Brain microvascular endothelial cell (primary cell): ENCODE data around the gene STAT3.

Experiments
- DNase-seq: peaks from one replicate; pipeline ENCODE4 v3.0.0-alpha.2; 2020
- H3K27ac ChIP-seq: fragments of 250-450 bp; sonication (Bioruptor Pico); 2 replicates; pipeline ENCODE4 v1.5.1; 2020; ENCODE audit warnings: mild to moderate bottlenecking, moderate library complexity
- H3K27me3 ChIP-seq: fragments of 250-450 bp; sonication (Bioruptor Pico); replicated peaks from 2 replicates; pipeline ENCODE4 v1.5.1; 2020; ENCODE audit warnings: mild to moderate bottlenecking
- H3K36me3 ChIP-seq: fragments of 250-450 bp; sonication (Bioruptor Pico); replicated peaks from 2 replicates; pipeline ENCODE4 v1.5.1; 2020; ENCODE audit warnings: mild to moderate bottlenecking
- H3K4me3 ChIP-seq: 2 replicates; pipeline ENCODE4 v1.5.1; 2011; ENCODE audit warnings: low read depth, mild to moderate bottlenecking, control low read depth, low read length, moderate library complexity
- CTCF ChIP-seq: IDR thresholded peaks from 2 replicates; pipeline ENCODE4 v1.5.1; 2011; ENCODE audit warnings: low read depth, mild to moderate bottlenecking, moderate library complexity, low read length, control low read depth, inconsistent platforms; ENCODE audit errors: missing control alignments
- in situ Hi-C: cut with HindIII; loops from 2 replicates; pipeline ENCODE4 v1.10.0; 2017; ENCODE audit warnings: low sequenced_read_pairs, low pct_ligation_motif_present

Gene STAT3

GRCh38 chr17:42410319-42410685, 22.1 kb upstream of the STAT3 start:
- H3K36me3 ChIP-seq = peaks cover 20% of the 10 kb centered on the region
- in situ Hi-C loops = no loop called here
- no peak overlapping the region for H3K27ac ChIP-seq
- no peak for TF ChIP-seq CTCF
- no peak overlapping the region for H3K4me3 ChIP-seq
- no peak for DNase-seq
- no peaks in the 10 kb centered on the region for H3K27me3 ChIP-seq

DNA sequence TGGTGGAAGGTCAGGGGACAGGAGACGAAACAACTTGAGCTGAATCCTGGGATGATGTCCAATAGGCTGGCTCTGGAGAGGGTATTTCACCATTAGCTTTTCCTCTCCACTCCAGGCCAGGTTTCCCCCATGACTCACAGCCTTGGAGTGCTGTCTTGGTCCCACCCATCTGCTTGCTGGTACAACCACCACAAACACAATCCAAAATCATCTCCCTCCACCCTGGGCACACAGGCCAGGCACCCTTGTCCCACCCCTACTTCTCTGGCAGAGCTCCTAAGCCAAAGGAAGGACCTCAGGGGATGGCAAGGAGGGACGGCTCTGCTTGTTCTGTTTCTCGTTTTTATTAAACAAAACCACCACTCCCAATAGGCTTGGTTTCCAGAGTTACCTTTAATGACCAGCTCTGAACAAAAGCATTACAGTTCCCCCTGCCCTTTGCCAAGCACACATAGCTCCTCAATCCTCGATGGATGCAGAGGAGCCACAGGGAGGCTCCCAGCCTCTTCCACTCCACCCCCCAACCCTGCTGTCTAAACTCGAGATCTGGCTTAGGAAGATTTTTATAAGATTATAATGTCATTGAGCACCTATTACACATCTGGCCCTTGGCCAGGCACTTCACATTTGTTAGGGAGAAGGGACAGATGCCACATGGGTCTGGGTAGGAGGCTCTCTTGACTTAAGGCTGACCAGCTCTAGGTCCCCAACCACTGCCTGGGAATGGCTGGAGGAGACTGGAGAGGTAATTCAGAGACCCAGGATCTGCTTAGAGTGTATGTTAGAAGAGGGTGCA, 21.5 kb upstream of the STAT3 start:
- peak overlapping the region; percentile 23 for H3K27ac ChIP-seq
- peak; percentile 71 for DNase-seq

DNA sequence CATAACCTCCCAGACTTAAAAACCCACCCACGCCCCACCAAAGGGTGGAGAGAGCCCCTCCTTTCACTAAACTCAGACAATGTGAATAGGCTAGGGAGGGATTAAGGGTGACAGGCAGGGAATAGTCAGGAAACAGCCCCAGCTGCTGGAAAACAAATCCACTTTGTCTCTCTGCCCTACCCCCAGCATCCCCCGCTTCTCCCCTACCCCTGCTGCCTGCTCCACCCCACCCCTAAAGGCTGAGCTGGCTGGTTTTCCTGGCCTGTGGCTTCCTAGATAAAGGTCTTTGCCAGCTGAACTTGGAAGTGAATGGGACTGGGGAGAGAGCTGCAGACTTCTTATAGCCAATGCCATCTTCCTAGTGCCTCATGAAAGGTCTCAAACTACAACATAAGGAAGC, 19.8 kb upstream of the STAT3 start:
- Histone ChIP-seq H3K27ac (no peak overlapping the region), H3K36me3 (peaks cover 39% of the 10 kb centered on the region), H3K4me3 (no peak overlapping the region), H3K27me3 (no peaks in the 10 kb centered on the region)
- in situ Hi-C loops = no loop called here
- no peak for DNase-seq
- TF ChIP-seq CTCF = no peak

More for the DNA sequence above, 21.5 kb upstream of the STAT3 start:
- H3K4me3 ChIP-seq = no peak overlapping the region
- in situ Hi-C loops = no loop called here
- no peak for TF ChIP-seq CTCF
- H3K36me3 ChIP-seq = peaks cover 23% of the 10 kb centered on the region
- H3K27me3 ChIP-seq = no peaks in the 10 kb centered on the region

DNA sequence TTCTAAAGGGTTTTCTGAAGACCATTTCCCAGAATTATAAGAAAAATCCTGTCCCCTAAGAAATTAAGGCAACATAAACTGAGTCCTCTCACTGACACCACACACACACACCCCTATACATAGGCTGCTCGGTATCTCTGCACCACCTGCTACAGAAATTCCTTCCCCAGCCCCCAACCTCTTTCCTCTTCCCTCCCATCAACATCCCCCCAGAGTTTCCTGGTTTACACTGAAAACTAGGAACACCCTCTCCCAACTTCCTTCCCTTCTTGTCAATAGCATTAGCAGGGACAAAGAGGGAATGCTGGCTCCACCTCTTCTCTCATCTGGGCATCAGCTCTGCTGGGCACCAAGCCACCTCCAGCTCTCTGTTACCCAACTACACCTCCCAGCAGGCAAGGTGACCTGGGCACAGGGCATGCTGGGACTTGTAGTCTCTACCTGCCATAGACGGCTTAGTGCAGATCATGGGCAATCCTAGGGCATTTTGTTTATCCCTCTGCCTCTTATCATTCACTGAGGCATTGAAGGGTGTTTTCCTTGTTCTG, 19.1 kb upstream of the STAT3 start:
- Histone ChIP-seq H3K27me3 (no peaks in the 10 kb centered on the region), H3K36me3 (peaks cover 45% of the 10 kb centered on the region), H3K4me3 (no peak overlapping the region), H3K27ac (no peak overlapping the region)
- no peak for DNase-seq
- no peak for TF ChIP-seq CTCF
- in situ Hi-C loops = no loop called here

DNA sequence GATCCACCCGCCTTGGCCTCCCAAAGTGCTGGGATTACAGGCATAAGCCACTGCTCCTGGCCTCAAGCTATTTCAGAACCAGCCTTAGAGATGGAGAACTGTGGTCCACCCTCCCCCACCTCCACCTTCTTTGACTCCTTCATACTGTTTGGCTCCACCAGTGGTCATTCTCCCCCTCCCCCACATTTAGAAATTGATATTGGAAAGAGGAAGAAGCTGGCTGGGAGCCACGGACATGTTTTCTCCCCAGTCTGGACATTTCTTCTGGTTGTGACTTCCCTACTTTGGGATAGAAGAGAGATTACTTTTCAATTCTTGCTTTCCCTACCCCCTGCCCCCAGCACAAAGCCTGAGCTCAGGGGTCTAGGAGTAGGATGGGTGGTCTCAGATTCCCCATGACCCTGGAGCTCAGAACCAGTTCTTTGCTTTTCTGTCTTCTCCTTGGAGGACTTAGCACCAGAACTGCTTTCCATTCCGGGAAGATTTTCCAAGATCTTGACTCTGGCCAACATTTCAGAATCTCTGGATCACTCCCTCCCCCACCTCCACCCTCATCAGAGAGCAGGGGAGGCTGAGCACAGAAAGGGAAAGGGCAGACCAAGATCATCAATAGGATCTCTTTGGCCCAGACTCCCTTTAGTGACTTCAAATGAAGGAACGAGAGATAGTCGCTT, 18.5 kb upstream of the STAT3 start:
- Histone ChIP-seq H3K27ac (no peak overlapping the region), H3K27me3 (no peaks in the 10 kb centered on the region), H3K36me3 (peaks cover 46% of the 10 kb centered on the region), H3K4me3 (no peak overlapping the region)
- DNase-seq = no peak
- in situ Hi-C loops = no loop called here
- no peak for TF ChIP-seq CTCF
